ACHN (cell line): ENCODE data around the gene EFNB1.

ENCODE experiments used
- DNase-seq: peaks from one replicate; pipeline ENCODE4 v3.0.0-alpha.2; 2015
- in situ Hi-C: cut with HindIII; loops from 2 replicates; pipeline ENCODE4 v1.10.0; 2017; ENCODE audit warnings: low sequenced_read_pairs, low pct_ligation_motif_present, low pct_unique_long_range_greater_than_20kb

EFNB1 gene

GRCh38 chrX:68870357-68870756 lies 41.5 kb downstream of the EFNB1 start:
- in situ Hi-C loops, result no loop called here

GRCh38 chrX:68872171-68872570 lies 43.4 kb downstream of the EFNB1 start:
- DNase-seq, result no peak
- in situ Hi-C loops, result no loop called here

More at GRCh38 chrX:68870357-68870756, 41.5 kb downstream of the EFNB1 start:
- DNase-seq, result no peak

GRCh38 chrX:68874076-68874475 lies 45.3 kb downstream of the EFNB1 start:
- in situ Hi-C loops, result no loop called here

GRCh38 chrX:68876731-68877130 lies 47.9 kb downstream of the EFNB1 start:
- no peak for DNase-seq
- in situ Hi-C loops, result no loop called here

More at GRCh38 chrX:68874076-68874475, 45.3 kb downstream of the EFNB1 start:
- no peak for DNase-seq

- in situ Hi-C loops, result no loop called here
Measured at GRCh38 chrX:68877606-68878005, 48.8 kb downstream of the EFNB1 start.

GRCh38 chrX:68878977-68879645 lies 50.3 kb downstream of the EFNB1 start:
- DNase-seq, result no peak
- in situ Hi-C loops, result no loop called here

More at GRCh38 chrX:68877606-68878005, 48.8 kb downstream of the EFNB1 start:
- DNase-seq, result no peak

- in situ Hi-C loops, result no loop called here
- DNase-seq, result no peak
Measured at GRCh38 chrX:68880846-68881552, 52.2 kb downstream of the EFNB1 start.

- in situ Hi-C loops, result no loop called here
- no peak for DNase-seq
Measured at GRCh38 chrX:68881911-68882310, 53.1 kb downstream of the EFNB1 start.

GRCh38 chrX:68883800-68884199 lies 55.0 kb downstream of the EFNB1 start:
- in situ Hi-C loops, result no loop called here
- no peak for DNase-seq

- DNase-seq, result no peak
- in situ Hi-C loops, result no loop called here
Measured at GRCh38 chrX:68889249-68889648, 60.4 kb downstream of the EFNB1 start.
